ENCODE measurements around the gene DNM2.

The DNM2 gene

DNA sequence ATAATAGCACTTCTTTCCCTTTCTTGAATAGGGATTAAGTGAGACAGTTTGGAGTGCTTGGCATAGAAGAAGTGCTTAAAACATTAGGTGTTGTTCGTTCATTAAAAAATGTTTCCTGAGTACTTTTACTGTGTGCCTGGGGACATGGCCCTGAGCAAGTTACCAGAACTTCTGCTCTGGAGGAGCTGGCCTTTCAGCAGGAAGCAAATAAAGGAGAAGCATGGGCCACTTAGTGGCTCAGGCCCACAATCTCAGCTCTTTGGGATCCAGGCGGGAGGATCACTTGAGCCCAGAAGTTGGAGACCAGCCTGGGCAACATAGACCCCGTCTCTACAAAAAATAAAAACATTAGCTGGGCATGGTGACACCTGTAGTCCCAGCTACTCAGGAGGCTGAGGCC, 5.7 kb downstream of the DNM2 start:
- TF ChIP-seq, protein P1, sequence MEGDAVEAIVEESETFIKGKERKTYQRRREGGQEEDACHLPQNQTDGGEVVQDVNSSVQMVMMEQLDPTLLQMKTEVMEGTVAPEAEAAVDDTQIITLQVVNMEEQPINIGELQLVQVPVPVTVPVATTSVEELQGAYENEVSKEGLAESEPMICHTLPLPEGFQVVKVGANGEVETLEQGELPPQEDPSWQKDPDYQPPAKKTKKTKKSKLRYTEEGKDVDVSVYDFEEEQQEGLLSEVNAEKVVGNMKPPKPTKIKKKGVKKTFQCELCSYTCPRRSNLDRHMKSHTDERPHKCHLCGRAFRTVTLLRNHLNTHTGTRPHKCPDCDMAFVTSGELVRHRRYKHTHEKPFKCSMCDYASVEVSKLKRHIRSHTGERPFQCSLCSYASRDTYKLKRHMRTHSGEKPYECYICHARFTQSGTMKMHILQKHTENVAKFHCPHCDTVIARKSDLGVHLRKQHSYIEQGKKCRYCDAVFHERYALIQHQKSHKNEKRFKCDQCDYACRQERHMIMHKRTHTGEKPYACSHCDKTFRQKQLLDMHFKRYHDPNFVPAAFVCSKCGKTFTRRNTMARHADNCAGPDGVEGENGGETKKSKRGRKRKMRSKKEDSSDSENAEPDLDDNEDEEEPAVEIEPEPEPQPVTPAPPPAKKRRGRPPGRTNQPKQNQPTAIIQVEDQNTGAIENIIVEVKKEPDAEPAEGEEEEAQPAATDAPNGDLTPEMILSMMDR (IDR thresholded peaks at IDR 0.05; ENCODE audit: low read depth, low read length, missing control alignments), result no peak
- in situ Hi-C loops (cut with HindIII; ENCODE audit: low sequenced_read_pairs), result no loop called here
- no peak for DNase-seq (ENCODE audit: low read depth)
- no peak overlapping the region for H3K4me3 ChIP-seq (ENCODE audit: low read depth, low read length)

DNA sequence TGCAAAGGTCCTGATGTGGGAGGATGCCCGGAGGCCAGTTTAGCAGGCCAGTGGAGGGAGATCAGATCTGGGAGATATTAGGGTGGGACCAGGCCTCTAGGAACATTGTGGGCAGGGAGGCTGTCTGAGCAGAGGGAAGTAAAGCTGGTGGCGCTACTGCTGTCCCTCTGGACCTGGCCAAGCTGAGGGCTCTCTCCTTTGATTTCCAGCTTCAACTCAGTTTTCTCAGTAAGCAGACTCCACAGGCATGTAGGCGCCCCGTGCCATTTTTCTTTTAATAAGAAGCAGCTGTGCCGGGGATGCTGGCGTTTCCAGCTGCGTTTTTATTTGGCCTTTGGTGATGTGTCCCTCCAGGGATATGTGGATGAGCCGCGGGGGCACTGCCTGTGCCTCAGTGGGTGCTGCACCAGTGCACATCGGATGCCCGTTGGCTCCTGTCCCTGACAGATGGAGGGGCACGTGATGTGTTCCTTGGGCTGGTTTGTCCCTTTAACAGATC, 6.7 kb downstream of the DNM2 start:
- DNase-seq (ENCODE audit: low read depth), result no peak
- no peak overlapping the region for H3K4me3 ChIP-seq (ENCODE audit: low read depth, low read length)
- TF ChIP-seq, protein P1 (IDR thresholded peaks at IDR 0.05; ENCODE audit: low read depth, low read length, missing control alignments), result no peak
- in situ Hi-C loops (cut with HindIII; ENCODE audit: low sequenced_read_pairs), result no loop called here

DNA sequence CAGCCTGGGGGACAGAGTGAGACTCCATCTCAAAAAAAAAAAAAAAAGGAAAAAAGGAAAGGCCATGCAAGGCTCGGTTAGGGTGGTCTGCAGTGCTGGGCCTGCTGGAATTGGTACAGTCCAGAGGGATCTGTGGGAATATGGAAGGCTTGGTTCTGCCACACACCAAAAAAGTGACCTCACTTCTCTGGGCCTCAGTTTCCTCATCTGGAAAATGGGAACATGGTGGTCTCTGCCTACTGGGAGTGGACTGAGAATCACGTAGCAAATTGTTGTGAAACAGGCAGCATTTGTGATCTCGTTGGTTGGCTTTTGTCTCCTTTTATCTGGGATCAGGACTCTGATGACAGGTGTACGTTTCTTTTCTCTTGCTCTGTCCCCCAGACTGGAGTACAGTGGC, 7.5 kb downstream of the DNM2 start:
- in situ Hi-C loops (cut with HindIII; ENCODE audit: low sequenced_read_pairs), result no loop called here
- no peak for DNase-seq (ENCODE audit: low read depth)
- TF ChIP-seq, protein P1 (IDR thresholded peaks at IDR 0.05; ENCODE audit: low read depth, low read length, missing control alignments), result no peak
- H3K4me3 ChIP-seq (ENCODE audit: low read depth, low read length), result no peak overlapping the region

DNA sequence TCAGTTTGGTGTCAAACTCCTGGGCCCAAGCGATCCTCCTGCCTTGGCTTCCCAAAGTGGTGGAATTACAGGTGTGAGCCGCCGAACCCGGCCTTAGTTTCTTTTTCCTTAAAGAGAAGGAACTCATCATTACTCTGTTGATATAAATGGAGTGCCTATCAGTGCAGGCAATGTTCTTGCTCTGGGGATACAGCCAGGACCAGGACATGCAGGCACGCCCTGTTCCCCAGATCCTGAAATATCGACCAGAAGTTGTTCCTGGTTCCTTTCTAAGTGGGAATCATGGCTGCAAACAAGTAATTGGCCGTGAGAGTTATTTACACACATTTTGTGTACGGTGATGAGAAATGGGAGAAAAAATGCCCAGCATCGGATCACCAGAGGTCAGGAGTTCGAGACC, 8.4 kb downstream of the DNM2 start:
- H3K4me3 ChIP-seq (ENCODE audit: low read depth, low read length), result no peak overlapping the region
- no peak for DNase-seq (ENCODE audit: low read depth)
- in situ Hi-C loops (cut with HindIII; ENCODE audit: low sequenced_read_pairs), result no loop called here
- TF ChIP-seq, protein P1 (IDR thresholded peaks at IDR 0.05; ENCODE audit: low read depth, low read length, missing control alignments), result no peak

GRCh38 chr19:10727685-10728201, 9.9 kb downstream of the DNM2 start:
- no peak for DNase-seq (ENCODE audit: low read depth)
- in situ Hi-C loops (cut with HindIII; ENCODE audit: low sequenced_read_pairs), result no loop called here
- TF ChIP-seq, protein P1 (IDR thresholded peaks at IDR 0.05; ENCODE audit: low read depth, low read length, missing control alignments), result no peak
- H3K4me3 ChIP-seq (ENCODE audit: low read depth, low read length), result no peak overlapping the region

DNA sequence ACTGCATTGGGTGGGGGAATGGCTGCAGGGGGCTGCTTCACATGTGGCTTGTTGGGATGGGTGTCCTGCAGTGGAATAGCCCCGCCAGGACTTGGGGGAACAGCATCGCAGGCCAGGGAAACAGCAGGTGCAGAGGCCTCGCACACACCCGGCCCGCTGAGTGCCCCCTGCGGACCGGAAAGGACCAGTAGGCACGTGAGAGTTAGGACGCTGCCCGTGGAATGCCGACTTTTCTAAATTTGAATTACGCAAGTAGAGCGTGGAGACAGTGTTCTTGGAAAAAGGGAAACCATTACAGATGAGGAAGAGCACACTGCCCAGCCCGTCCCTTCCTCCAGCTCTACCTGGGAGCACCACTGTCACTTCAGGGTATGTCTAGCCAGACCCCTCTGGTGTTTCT, 11.5 kb downstream of the DNM2 start:
- TF ChIP-seq, protein P1 (IDR thresholded peaks at IDR 0.05; ENCODE audit: low read depth, low read length, missing control alignments), result no peak
- in situ Hi-C loops (cut with HindIII; ENCODE audit: low sequenced_read_pairs), result no loop called here
- no peak overlapping the region for H3K4me3 ChIP-seq (ENCODE audit: low read depth, low read length)
- no peak for DNase-seq (ENCODE audit: low read depth)

Data from astrocyte of the cerebellum (primary cell).